ENCODE data around the gene PPM1D.

Gene PPM1D

DNA sequence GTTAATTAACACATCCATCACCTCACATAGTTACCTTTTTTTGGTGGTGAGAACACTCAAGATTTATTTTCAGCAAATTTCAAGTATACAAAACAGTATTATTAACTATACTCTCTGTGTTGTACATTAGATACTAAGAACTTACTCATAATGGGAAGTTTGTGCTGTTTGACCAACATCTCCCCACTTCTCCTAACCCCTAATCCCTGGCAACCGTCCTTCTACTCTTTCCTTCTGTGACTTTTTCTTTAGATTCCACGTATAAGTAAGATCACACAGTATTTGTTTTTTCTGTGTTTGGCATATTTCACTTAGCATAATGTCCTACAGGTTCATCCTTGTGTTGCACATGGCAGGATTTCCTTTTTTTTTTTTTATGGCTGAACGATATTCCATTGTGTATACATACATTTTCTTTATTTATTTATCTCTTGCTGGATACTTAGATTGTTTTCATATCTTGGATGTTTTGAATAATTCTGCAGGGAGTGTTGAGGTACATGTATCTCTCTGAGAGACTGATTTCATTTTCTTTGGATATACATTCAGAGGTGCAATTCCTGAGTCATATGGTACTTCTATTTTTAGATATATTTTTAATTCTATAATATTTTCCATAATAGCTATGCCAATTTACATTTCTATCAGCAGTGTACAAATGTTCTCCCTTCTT, 19.0 kb downstream of the PPM1D start:
- H3F3A ChIP-seq (ENCODE audit: insufficient read depth) = peaks cover 6% of the 10 kb centered on the region; the same call in 1 of the 2 replicates
- H3K9me2 ChIP-seq (replicated peaks; ENCODE audit: insufficient read depth, low read length) = no peaks in the 10 kb centered on the region
- no peaks in the 10 kb centered on the region; the same call in 1 of the 2 replicates for H4K20me1 ChIP-seq (ENCODE audit: low read depth, low read length)
- H3K27me3 ChIP-seq (ENCODE audit: low read length) = no peaks in the 10 kb centered on the region
- no peaks in the 10 kb centered on the region for H3K36me3 ChIP-seq (ENCODE audit: low read length)
- no peak overlapping the region for H3K4me2 ChIP-seq (ENCODE audit: low read depth, low read length, poor library complexity, severe bottlenecking)
- no peaks in the 10 kb centered on the region for H3K9me3 ChIP-seq (ENCODE audit: insufficient read depth, low read length)
- H3K4me3 ChIP-seq (ENCODE audit: insufficient read depth, low read length, poor library complexity, severe bottlenecking) = no peak overlapping the region
- H3K27ac ChIP-seq (ENCODE audit: low read depth, low read length) = no peak overlapping the region
- TF ChIP-seq, protein P1, sequence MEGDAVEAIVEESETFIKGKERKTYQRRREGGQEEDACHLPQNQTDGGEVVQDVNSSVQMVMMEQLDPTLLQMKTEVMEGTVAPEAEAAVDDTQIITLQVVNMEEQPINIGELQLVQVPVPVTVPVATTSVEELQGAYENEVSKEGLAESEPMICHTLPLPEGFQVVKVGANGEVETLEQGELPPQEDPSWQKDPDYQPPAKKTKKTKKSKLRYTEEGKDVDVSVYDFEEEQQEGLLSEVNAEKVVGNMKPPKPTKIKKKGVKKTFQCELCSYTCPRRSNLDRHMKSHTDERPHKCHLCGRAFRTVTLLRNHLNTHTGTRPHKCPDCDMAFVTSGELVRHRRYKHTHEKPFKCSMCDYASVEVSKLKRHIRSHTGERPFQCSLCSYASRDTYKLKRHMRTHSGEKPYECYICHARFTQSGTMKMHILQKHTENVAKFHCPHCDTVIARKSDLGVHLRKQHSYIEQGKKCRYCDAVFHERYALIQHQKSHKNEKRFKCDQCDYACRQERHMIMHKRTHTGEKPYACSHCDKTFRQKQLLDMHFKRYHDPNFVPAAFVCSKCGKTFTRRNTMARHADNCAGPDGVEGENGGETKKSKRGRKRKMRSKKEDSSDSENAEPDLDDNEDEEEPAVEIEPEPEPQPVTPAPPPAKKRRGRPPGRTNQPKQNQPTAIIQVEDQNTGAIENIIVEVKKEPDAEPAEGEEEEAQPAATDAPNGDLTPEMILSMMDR (IDR thresholded peaks at IDR 0.05; ENCODE audit: insufficient read depth, low read length, poor library complexity, severe bottlenecking) = no peak
- H3K79me2 ChIP-seq (ENCODE audit: insufficient read depth, low read length) = peaks cover 93% of the 10 kb centered on the region
- no peak overlapping the region for H2AFZ ChIP-seq (ENCODE audit: low read depth, low read length, severe bottlenecking)
- no peak overlapping the region for H3K9ac ChIP-seq (ENCODE audit: low read length)

DNA sequence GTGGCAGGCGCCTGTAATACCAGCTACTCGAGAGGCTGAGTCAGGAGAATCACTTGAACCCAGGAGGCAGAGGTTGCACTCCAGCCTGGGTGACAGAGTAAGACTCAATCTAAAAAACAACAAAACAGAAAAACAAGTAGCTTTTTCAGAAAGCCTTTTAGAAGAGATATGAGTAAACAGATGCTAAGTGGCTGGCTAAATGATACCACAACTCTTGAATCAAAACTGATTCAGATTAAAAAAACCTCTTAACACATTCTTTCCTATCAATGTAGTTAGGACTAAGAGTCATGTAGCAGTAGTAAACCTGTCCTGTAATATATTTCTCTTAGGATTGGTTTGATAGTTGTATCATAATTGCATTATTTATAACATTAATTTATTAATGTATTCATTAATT, 23.0 kb downstream of the PPM1D start:
- H3K9me3 ChIP-seq (ENCODE audit: insufficient read depth, low read length) = no peaks in the 10 kb centered on the region
- no peak overlapping the region for H3K4me2 ChIP-seq (ENCODE audit: low read depth, low read length, poor library complexity, severe bottlenecking)
- no peaks in the 10 kb centered on the region for H3K9me2 ChIP-seq (replicated peaks; ENCODE audit: insufficient read depth, low read length)
- TF ChIP-seq, protein P1 (IDR thresholded peaks at IDR 0.05; ENCODE audit: insufficient read depth, low read length, poor library complexity, severe bottlenecking) = no peak
- no peak for TF ChIP-seq EZH2phosphoT487 (conservative IDR thresholded peaks at IDR 0.05; ENCODE audit: low read length)
- no peak overlapping the region for H3K9ac ChIP-seq (ENCODE audit: low read length)
- H2AFZ ChIP-seq (ENCODE audit: low read depth, low read length, severe bottlenecking) = no peak overlapping the region
- H3K27ac ChIP-seq (ENCODE audit: low read depth, low read length) = no peak overlapping the region
- no peak overlapping the region for H3K4me3 ChIP-seq (ENCODE audit: insufficient read depth, low read length, poor library complexity, severe bottlenecking)
- no peaks in the 10 kb centered on the region for H3K27me3 ChIP-seq (ENCODE audit: low read length)
- H3K36me3 ChIP-seq (ENCODE audit: low read length) = peaks cover 5% of the 10 kb centered on the region; the same call in 1 of the 2 replicates
- peaks cover 7% of the 10 kb centered on the region; the same call in 1 of the 2 replicates for H3F3A ChIP-seq (ENCODE audit: insufficient read depth)
- no peaks in the 10 kb centered on the region; the same call in 1 of the 2 replicates for H4K20me1 ChIP-seq (ENCODE audit: low read depth, low read length)
- H3K79me2 ChIP-seq (ENCODE audit: insufficient read depth, low read length) = peaks cover 68% of the 10 kb centered on the region

DNA sequence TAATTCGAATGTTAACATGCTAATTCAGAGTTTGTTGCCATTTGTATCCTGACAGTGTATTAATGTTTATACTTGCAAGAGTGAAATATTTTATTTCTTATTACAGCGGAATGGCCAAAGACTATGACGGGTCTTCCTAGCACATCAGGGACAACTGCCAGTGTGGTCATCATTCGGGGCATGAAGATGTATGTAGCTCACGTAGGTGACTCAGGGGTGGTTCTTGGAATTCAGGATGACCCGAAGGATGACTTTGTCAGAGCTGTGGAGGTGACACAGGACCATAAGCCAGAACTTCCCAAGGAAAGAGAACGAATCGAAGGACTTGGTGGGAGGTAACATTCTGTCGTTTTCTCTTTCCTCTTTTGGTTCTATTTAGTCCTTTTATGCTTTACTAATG, 23.4 kb downstream of the PPM1D start:
- no peak overlapping the region for H3K4me2 ChIP-seq (ENCODE audit: low read depth, low read length, poor library complexity, severe bottlenecking)
- no peaks in the 10 kb centered on the region for H3K9me3 ChIP-seq (ENCODE audit: insufficient read depth, low read length)
- H3K9me2 ChIP-seq (replicated peaks; ENCODE audit: insufficient read depth, low read length) = no peaks in the 10 kb centered on the region
- H3K27ac ChIP-seq (ENCODE audit: low read depth, low read length) = no peak overlapping the region
- no peaks in the 10 kb centered on the region; the same call in 1 of the 2 replicates for H4K20me1 ChIP-seq (ENCODE audit: low read depth, low read length)
- no peak for TF ChIP-seq EZH2phosphoT487 (conservative IDR thresholded peaks at IDR 0.05; ENCODE audit: low read length)
- TF ChIP-seq, protein P1 (IDR thresholded peaks at IDR 0.05; ENCODE audit: insufficient read depth, low read length, poor library complexity, severe bottlenecking) = no peak
- no peak overlapping the region for H3K9ac ChIP-seq (ENCODE audit: low read length)
- H2AFZ ChIP-seq (ENCODE audit: low read depth, low read length, severe bottlenecking) = no peak overlapping the region
- H3K79me2 ChIP-seq (ENCODE audit: insufficient read depth, low read length) = peaks cover 63% of the 10 kb centered on the region
- H3K4me3 ChIP-seq (ENCODE audit: insufficient read depth, low read length, poor library complexity, severe bottlenecking) = no peak overlapping the region
- H3K36me3 ChIP-seq (ENCODE audit: low read length) = peaks cover 5% of the 10 kb centered on the region; the same call in 1 of the 2 replicates
- H3K27me3 ChIP-seq (ENCODE audit: low read length) = no peaks in the 10 kb centered on the region
- peaks cover 7% of the 10 kb centered on the region; the same call in 1 of the 2 replicates for H3F3A ChIP-seq (ENCODE audit: insufficient read depth)
